OCI-LY7 (cell line): ENCODE measurements around the gene MEIOB. TPM values are rescaled to one million over a fixed set of nuclear protein-coding genes. Genes with fewer than 3 reads are reported as not detected.
"Not testable (repeated sequence)": the region's sequence is repeated elsewhere in the genome, so short reads cannot be mapped to it uniquely, and the experiment has no call there.

ENCODE experiments used
- BruUV-seq: library from RNA; stranded (reverse); fragments of 400-500 nt; replicated peaks from 2 replicates; lab custom pipeline; 2021; lab: Mats Ljungman, UMichigan
- CTCF ChIA-PET: fragments of 300-600 bp; sonication (Branson Sonifier 250); formaldehyde crosslinking; loops from one replicate; lab custom pipeline; 2022; ENCODE audit warnings: antibody characterized with exemption; ENCODE audit not compliant: unreplicated experiment; lab: Charles Lee
- POLR2A ChIA-PET: fragments of 300-600 bp; sonication (Branson Sonifier 250); formaldehyde crosslinking; loops from one replicate; lab custom pipeline; 2022; ENCODE audit warnings: antibody characterized with exemption; lab: Charles Lee
- DNase-seq: peaks from one replicate; pipeline ENCODE4 v3.0.0-alpha.2; 2015; ENCODE audit warnings: low spot score
- H2AFZ ChIP-seq: fragments of 200-600 bp; sonication (generic), shearing (Covaris generic); 2 replicates; pipeline ENCODE4 v1.6.1; 2014; ENCODE audit warnings: mild to moderate bottlenecking, antibody characterized with exemption, low read length, moderate library complexity
- H3K27ac ChIP-seq: fragments of 200-600 bp; sonication (generic); 2 replicates; pipeline ENCODE4 v1.5.1; 2014; ENCODE audit warnings: mixed run types, low read depth, mild to moderate bottlenecking, moderate library complexity, low read length, inconsistent platforms; ENCODE audit not compliant: poor library complexity, severe bottlenecking
- H3K36me3 ChIP-seq: fragments of 200-600 bp; sonication (generic); 2 replicates; pipeline ENCODE4 v1.6.1; 2014; ENCODE audit warnings: mild to moderate bottlenecking, antibody characterized with exemption, low read length, moderate library complexity, mixed read lengths; ENCODE audit not compliant: insufficient read depth
- H3K4me1 ChIP-seq: fragments of 200-600 bp; sonication (generic); 2 replicates; pipeline ENCODE4 v1.5.1; 2014; ENCODE audit warnings: mild to moderate bottlenecking, low read length; ENCODE audit not compliant: insufficient read depth, poor library complexity, severe bottlenecking
- H3K4me2 ChIP-seq: fragments of 200-600 bp; sonication (generic); 2 replicates; pipeline ENCODE4 v1.6.1; 2014; ENCODE audit warnings: mild to moderate bottlenecking, low read length
- H3K4me3 ChIP-seq: fragments of 200-600 bp; sonication (generic); 2 replicates; pipeline ENCODE4 v1.5.1; 2014; ENCODE audit warnings: mild to moderate bottlenecking, low read depth, low read length; ENCODE audit not compliant: poor library complexity, severe bottlenecking
- H3K79me2 ChIP-seq: fragments of 200-600 bp; sonication (generic); 2 replicates; pipeline ENCODE4 v1.6.1; 2016; ENCODE audit warnings: low read depth, mild to moderate bottlenecking, low read length, moderate library complexity, mixed read lengths; ENCODE audit not compliant: insufficient read depth
- H3K9me2 ChIP-seq: fragments of 200-600 bp; sonication (generic); 2 replicates; pipeline ENCODE4 v1.6.1; 2016; ENCODE audit warnings: mild to moderate bottlenecking, low read length, mixed read lengths; ENCODE audit not compliant: insufficient read depth
- H3K9me3 ChIP-seq: fragments of 200-600 bp; sonication (generic); 2 replicates; pipeline ENCODE4 v1.6.1; 2014; ENCODE audit warnings: mild to moderate bottlenecking, mixed run types, low read length, mixed read lengths
- H4K20me1 ChIP-seq: fragments of 200-600 bp; sonication (generic); 2 replicates; pipeline ENCODE4 v1.6.1; 2014; ENCODE audit warnings: mild to moderate bottlenecking, antibody characterized with exemption, low read length, moderate library complexity, mixed read lengths; ENCODE audit not compliant: insufficient read depth
- EZH2phosphoT487 ChIP-seq: fragments of 200-600 bp; sonication (generic); IDR thresholded peaks from 2 replicates; pipeline ENCODE4 v1.6.1; 2018; ENCODE audit warnings: low read depth, borderline replicate concordance, mild to moderate bottlenecking, mixed run types, antibody characterized with exemption, low read length, moderate library complexity, mixed read lengths
- intact Hi-C: fragments of 100-400 bp; cut with micrococcal nuclease; formaldehyde crosslinking; loops from one replicate; pipeline ENCODE4 v1.10.0; 2022; ENCODE audit not compliant: unreplicated experiment
- total RNA-seq, 2 experiments: library from RNA; depleted of rRNA in 1 of 2; stranded (reverse); fragments of >200 nt in 1 of 2; shearing (Covaris generic) in 1 of 2; gene quantifications; 2 replicates each; pipeline ENCODE4 v1.2.3, GENCODE V29; 2014 to 2022
- TF ChIP-seq, protein P1 (sequence below): fragments of 200-600 bp; sonication (generic); conservative IDR thresholded peaks from 2 replicates; pipeline ENCODE4 v1.5.1; 2014; ENCODE audit warnings: mild to moderate bottlenecking, antibody characterized with exemption, low read length, moderate library complexity, mixed read lengths

Gene MEIOB
- total RNA-seq, 2 experiments from 2014 or later, result not detected

DNA sequence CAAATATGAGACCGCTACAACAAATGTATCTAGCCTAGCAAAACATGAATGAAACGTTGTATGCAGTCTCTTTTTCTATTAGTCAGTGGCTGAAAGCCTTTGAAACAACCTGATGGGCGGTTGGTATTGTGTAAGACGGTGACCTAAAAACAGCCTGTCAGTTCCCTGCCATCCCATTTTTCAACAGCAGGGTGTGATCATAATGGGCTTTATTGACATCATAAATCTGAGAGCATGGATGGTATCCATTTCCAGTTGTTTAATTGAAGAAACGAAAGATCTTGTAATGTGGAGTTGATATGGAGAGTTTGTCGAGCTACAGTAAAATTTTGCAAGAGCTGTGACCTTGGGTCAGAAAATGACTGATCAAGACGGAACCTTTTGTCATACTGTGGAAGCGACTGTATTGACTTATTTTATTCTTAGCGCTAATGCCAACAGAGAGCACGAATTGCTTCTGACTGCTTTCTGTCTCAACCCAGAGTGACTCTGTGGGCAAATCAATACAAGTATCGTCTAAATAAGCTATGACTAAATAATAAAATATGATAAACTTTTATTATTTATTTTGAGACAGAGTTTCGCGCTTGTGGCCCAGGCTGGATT is 12.3 kb upstream of the MEIOB start:
- Histone ChIP-seq H3K9me2 (no peaks in the 10 kb centered on the region), H3K4me1 (no peaks in the 10 kb centered on the region), H3K9me3 (no peaks in the 10 kb centered on the region), H3K79me2 (no peaks in the 10 kb centered on the region), H2AFZ (no peak overlapping the region), H3K4me3 (no peak overlapping the region), H3K27ac (no peak overlapping the region), H3K36me3 (no peaks in the 10 kb centered on the region), H4K20me1 (no peaks in the 10 kb centered on the region), H3K4me2 (no peak overlapping the region)
- CTCF ChIA-PET, result no interaction called here
- TF ChIP-seq EZH2phosphoT487, result no peak
- TF ChIP-seq, protein P1, sequence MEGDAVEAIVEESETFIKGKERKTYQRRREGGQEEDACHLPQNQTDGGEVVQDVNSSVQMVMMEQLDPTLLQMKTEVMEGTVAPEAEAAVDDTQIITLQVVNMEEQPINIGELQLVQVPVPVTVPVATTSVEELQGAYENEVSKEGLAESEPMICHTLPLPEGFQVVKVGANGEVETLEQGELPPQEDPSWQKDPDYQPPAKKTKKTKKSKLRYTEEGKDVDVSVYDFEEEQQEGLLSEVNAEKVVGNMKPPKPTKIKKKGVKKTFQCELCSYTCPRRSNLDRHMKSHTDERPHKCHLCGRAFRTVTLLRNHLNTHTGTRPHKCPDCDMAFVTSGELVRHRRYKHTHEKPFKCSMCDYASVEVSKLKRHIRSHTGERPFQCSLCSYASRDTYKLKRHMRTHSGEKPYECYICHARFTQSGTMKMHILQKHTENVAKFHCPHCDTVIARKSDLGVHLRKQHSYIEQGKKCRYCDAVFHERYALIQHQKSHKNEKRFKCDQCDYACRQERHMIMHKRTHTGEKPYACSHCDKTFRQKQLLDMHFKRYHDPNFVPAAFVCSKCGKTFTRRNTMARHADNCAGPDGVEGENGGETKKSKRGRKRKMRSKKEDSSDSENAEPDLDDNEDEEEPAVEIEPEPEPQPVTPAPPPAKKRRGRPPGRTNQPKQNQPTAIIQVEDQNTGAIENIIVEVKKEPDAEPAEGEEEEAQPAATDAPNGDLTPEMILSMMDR, result peak; percentile 49; the same call in 1 of the 2 replicates
- no TSS peak for BruUV-seq
- intact Hi-C loops, result no loop called here
- POLR2A ChIA-PET, result interaction anchor here (1.1 kb wide), 1 partner anchor 55 kb away, joined by 3 read pairs; no protein-coding TSS in a partner anchor
- peak; percentile 15 for DNase-seq

DNA sequence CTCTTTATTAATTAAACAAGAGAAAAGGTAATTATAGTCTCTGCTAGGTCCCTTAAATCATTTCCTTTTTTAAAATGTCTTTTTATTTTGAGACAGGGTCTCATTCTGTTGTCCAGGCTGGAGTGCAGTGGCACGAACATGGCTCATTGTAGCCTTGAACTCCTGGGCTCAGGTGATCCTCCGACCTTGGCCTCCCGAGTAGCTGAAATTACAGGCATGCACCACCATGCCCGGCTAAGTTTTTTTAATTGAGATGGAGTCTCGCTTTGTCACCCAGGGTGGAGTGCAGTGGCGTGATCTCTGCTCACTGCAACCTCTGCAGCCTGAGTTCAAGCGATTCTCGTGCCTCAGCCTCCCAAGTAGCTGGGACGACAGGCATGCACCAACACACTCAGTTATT is 9.2 kb upstream of the MEIOB start:
- DNase-seq, H3K79me2 ChIP-seq, POLR2A ChIA-PET, H3K9me3 ChIP-seq, H3K9me2 ChIP-seq, H4K20me1 ChIP-seq, CTCF ChIA-PET, H3K4me1 ChIP-seq, intact Hi-C loops, H2AFZ ChIP-seq, H3K36me3 ChIP-seq, H3K4me3 ChIP-seq, BruUV-seq, H3K4me2 ChIP-seq, H3K27ac ChIP-seq: not testable (repeated sequence)

DNA sequence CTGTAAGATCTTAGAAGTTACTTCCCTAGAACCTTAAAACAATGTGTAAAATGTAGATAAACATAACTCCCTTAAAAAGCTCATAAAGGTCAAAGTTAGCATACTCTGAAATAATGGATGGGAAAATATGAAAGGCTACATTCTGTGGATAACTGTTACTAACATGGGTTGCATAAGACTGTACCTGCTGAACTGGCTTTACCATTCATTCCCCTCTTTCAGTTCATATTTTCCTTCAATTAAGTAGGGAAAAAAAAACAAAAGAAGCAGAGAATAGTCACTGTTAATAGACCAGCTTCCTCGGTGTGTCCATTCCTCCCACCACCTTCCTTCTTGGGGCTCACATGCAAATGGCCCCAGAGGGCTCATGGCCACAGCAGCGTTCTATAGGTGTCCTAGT is 7.5 kb upstream of the MEIOB start:
- Histone ChIP-seq H3K4me1 (no peaks in the 10 kb centered on the region), H3K4me3 (no peak overlapping the region), H4K20me1 (no peaks in the 10 kb centered on the region), H3K9me2 (no peaks in the 10 kb centered on the region), H3K79me2 (no peaks in the 10 kb centered on the region), H3K36me3 (no peaks in the 10 kb centered on the region), H2AFZ (no peak overlapping the region), H3K4me2 (no peak overlapping the region), H3K9me3 (no peaks in the 10 kb centered on the region), H3K27ac (no peak overlapping the region)
- ChIA-PET POLR2A (interaction anchor here (0.6 kb wide), 1 partner anchor 38 kb away, joined by 4 read pairs; no protein-coding TSS in a partner anchor), CTCF (no interaction called here)
- TF ChIP-seq, protein P1, result no peak
- no peak for TF ChIP-seq EZH2phosphoT487
- no TSS peak for BruUV-seq
- intact Hi-C loops, result no loop called here
- no peak for DNase-seq
